IPS-15b (cell line): Measurements from ENCODE around the gene MYOF.

Experiments used
- H3K27me3 ChIP-seq: one replicate; pipeline ENCODE4 v1.6.1; 2013; ENCODE audit warnings: low read length; ENCODE audit not compliant: control insufficient read depth, insufficient read depth
- H3K36me3 ChIP-seq: one replicate; pipeline ENCODE4 v1.6.1; 2013; ENCODE audit warnings: low read length; ENCODE audit not compliant: control insufficient read depth, insufficient read depth
- H3K4me1 ChIP-seq: one replicate; pipeline ENCODE4 v1.6.1; 2013; ENCODE audit warnings: mild to moderate bottlenecking, low read length; ENCODE audit not compliant: control insufficient read depth, insufficient read depth
- H3K4me3 ChIP-seq: one replicate; pipeline ENCODE4 v1.5.1; 2013; ENCODE audit warnings: low read depth, low read length
- H3K9ac ChIP-seq: one replicate; pipeline ENCODE4 v1.6.1; 2013; ENCODE audit warnings: low read depth, mild to moderate bottlenecking, low read length
- H3K9me3 ChIP-seq: one replicate; pipeline ENCODE4 v1.6.1; 2013; ENCODE audit warnings: mild to moderate bottlenecking, low read length; ENCODE audit not compliant: control insufficient read depth, insufficient read depth

MYOF gene

GRCh38 chr10:93463723-93464476 is 18.2 kb downstream of the MYOF start:
- no peak overlapping the region for H3K9ac ChIP-seq
- no peaks in the 10 kb centered on the region for H3K9me3 ChIP-seq
- H3K27me3 ChIP-seq, result no peaks in the 10 kb centered on the region
- no peaks in the 10 kb centered on the region for H3K4me1 ChIP-seq
- no peak overlapping the region for H3K4me3 ChIP-seq
- no peaks in the 10 kb centered on the region for H3K36me3 ChIP-seq

- Histone ChIP-seq H3K4me3 (no peak overlapping the region), H3K36me3 (no peaks in the 10 kb centered on the region), H3K27me3 (no peaks in the 10 kb centered on the region), H3K4me1 (no peaks in the 10 kb centered on the region), H3K9me3 (no peaks in the 10 kb centered on the region), H3K9ac (no peak overlapping the region)
Observed at GRCh38 chr10:93462881-93463280, 19.3 kb downstream of the MYOF start.

- no peaks in the 10 kb centered on the region for H3K27me3 ChIP-seq
- H3K9me3 ChIP-seq, result no peaks in the 10 kb centered on the region
- H3K4me1 ChIP-seq, result no peaks in the 10 kb centered on the region
- H3K9ac ChIP-seq, result no peak overlapping the region
- no peaks in the 10 kb centered on the region for H3K36me3 ChIP-seq
- H3K4me3 ChIP-seq, result no peak overlapping the region
Observed at GRCh38 chr10:93462371-93462770, 19.8 kb downstream of the MYOF start.

GRCh38 chr10:93461807-93462178 is 20.3 kb downstream of the MYOF start:
- no peaks in the 10 kb centered on the region for H3K4me1 ChIP-seq
- H3K27me3 ChIP-seq, result no peaks in the 10 kb centered on the region
- no peak overlapping the region for H3K9ac ChIP-seq
- H3K4me3 ChIP-seq, result no peak overlapping the region
- H3K36me3 ChIP-seq, result no peaks in the 10 kb centered on the region
- no peaks in the 10 kb centered on the region for H3K9me3 ChIP-seq

- Histone ChIP-seq H3K9ac (no peak overlapping the region), H3K4me3 (no peak overlapping the region), H3K4me1 (no peaks in the 10 kb centered on the region), H3K9me3 (no peaks in the 10 kb centered on the region), H3K36me3 (no peaks in the 10 kb centered on the region), H3K27me3 (no peaks in the 10 kb centered on the region)
Observed at GRCh38 chr10:93461109-93461806, 20.9 kb downstream of the MYOF start.

- Histone ChIP-seq H3K9ac (no peak overlapping the region), H3K27me3 (no peaks in the 10 kb centered on the region), H3K4me1 (peaks cover 3% of the 10 kb centered on the region), H3K4me3 (no peak overlapping the region), H3K9me3 (no peaks in the 10 kb centered on the region), H3K36me3 (no peaks in the 10 kb centered on the region)
Observed at GRCh38 chr10:93459466-93459865, 22.7 kb downstream of the MYOF start.

- Histone ChIP-seq H3K4me3 (no peak overlapping the region), H3K36me3 (no peaks in the 10 kb centered on the region), H3K27me3 (no peaks in the 10 kb centered on the region), H3K4me1 (peaks cover 3% of the 10 kb centered on the region), H3K9me3 (no peaks in the 10 kb centered on the region), H3K9ac (no peak overlapping the region)
Observed at GRCh38 chr10:93458821-93459257, 23.3 kb downstream of the MYOF start.

- no peaks in the 10 kb centered on the region for H3K9me3 ChIP-seq
Observed at GRCh38 chr10:93457511-93457910, 24.6 kb downstream of the MYOF start.

GRCh38 chr10:93456480-93456879 is 25.7 kb downstream of the MYOF start:
- peaks cover 3% of the 10 kb centered on the region for H3K4me1 ChIP-seq
- H3K27me3 ChIP-seq, result no peaks in the 10 kb centered on the region
- no peaks in the 10 kb centered on the region for H3K9me3 ChIP-seq
- no peak overlapping the region for H3K4me3 ChIP-seq
- no peak overlapping the region for H3K9ac ChIP-seq
- no peaks in the 10 kb centered on the region for H3K36me3 ChIP-seq

More at GRCh38 chr10:93457511-93457910, 24.6 kb downstream of the MYOF start:
- Histone ChIP-seq H3K36me3 (no peaks in the 10 kb centered on the region), H3K4me1 (peaks cover 3% of the 10 kb centered on the region), H3K9ac (no peak overlapping the region), H3K27me3 (no peaks in the 10 kb centered on the region), H3K4me3 (no peak overlapping the region)

GRCh38 chr10:93454736-93455135 is 27.4 kb downstream of the MYOF start:
- Histone ChIP-seq H3K27me3 (no peaks in the 10 kb centered on the region), H3K36me3 (no peaks in the 10 kb centered on the region), H3K9me3 (no peaks in the 10 kb centered on the region), H3K9ac (no peak overlapping the region), H3K4me1 (peaks cover 3% of the 10 kb centered on the region), H3K4me3 (no peak overlapping the region)

GRCh38 chr10:93454146-93454545 is 28.0 kb downstream of the MYOF start:
- H3K9ac ChIP-seq, result no peak overlapping the region
- H3K27me3 ChIP-seq, result no peaks in the 10 kb centered on the region
- H3K4me1 ChIP-seq, result peaks cover 3% of the 10 kb centered on the region
- H3K9me3 ChIP-seq, result no peaks in the 10 kb centered on the region
- no peak overlapping the region for H3K4me3 ChIP-seq
- no peaks in the 10 kb centered on the region for H3K36me3 ChIP-seq

- peaks cover 3% of the 10 kb centered on the region for H3K4me1 ChIP-seq
- no peaks in the 10 kb centered on the region for H3K36me3 ChIP-seq
- H3K9ac ChIP-seq, result no peak overlapping the region
- H3K9me3 ChIP-seq, result no peaks in the 10 kb centered on the region
- H3K27me3 ChIP-seq, result no peaks in the 10 kb centered on the region
- no peak overlapping the region for H3K4me3 ChIP-seq
Observed at GRCh38 chr10:93452143-93452542, 30.0 kb downstream of the MYOF start.
